Thyroid gland (tissue), 4 donors: Measurements from ENCODE around the gene TMEM259. TPM values are rescaled to one million over a fixed set of nuclear protein-coding genes. Genes with fewer than 3 reads are reported as not detected.

Experiments
- DNase-seq, 2 donors: peaks; one replicate each; pipeline ENCODE4 v3.0.0-alpha.2; 2019
- H3K27ac ChIP-seq, 3 donors: fragments of 200-600 bp; sonication (generic); 1 replicate in 2 of 3; 2 replicates in 1 of 3; pipeline ENCODE4 v1.5.1; 2016 to 2019; ENCODE audit warnings: mild to moderate bottlenecking in 1 of 3, moderate library complexity in 1 of 3
- H3K27me3 ChIP-seq: fragments of 200-600 bp; sonication (generic); one replicate; pipeline ENCODE4 v1.5.1; 2019
- H3K36me3 ChIP-seq, 2 donors: fragments of 200-600 bp; sonication (generic); one replicate each; pipeline ENCODE4 v1.5.1; 2016 to 2019
- H3K4me1 ChIP-seq, 2 donors: fragments of 200-600 bp; sonication (generic); one replicate each; pipeline ENCODE4 v1.5.1; 2017 to 2019
- H3K4me3 ChIP-seq, 3 donors: fragments of 200-600 bp; sonication (generic); replicated peaks in 1 of 3; 1 replicate in 2 of 3; 2 replicates in 1 of 3; pipeline ENCODE4 v1.5.1; 2016; ENCODE audit warnings: mild to moderate bottlenecking in 1 of 3
- H3K9me3 ChIP-seq: fragments of 200-600 bp; sonication (generic); one replicate; pipeline ENCODE4 v1.5.1; 2017
- POLR2A ChIP-seq, 2 donors: fragments of 450-650 bp; IDR thresholded peaks; one replicate each; pipeline ENCODE4 v1.6.1; 2017; ENCODE audit warnings: antibody characterized with exemption in 2 of 2, mild to moderate bottlenecking in 2 of 2, moderate library complexity in 1 of 2
- WGBS, 2 donors: methylation state at CpG; one replicate each; pipeline ENCODE4 v1.1.5; 2017; 5-methylcytosine and 5-hydroxymethylcytosine counted together
- intact Hi-C: fragments of 100-400 bp; cut with DNase I; formaldehyde crosslinking; loops from one replicate; pipeline ENCODE4 v1.15.1; 2023
- total RNA-seq, 4 donors: library from RNA; depleted of rRNA; stranded (reverse); fragments of >200 nt; gene quantifications; one replicate each; pipeline ENCODE4 v1.2.3, GENCODE V29; 2016
- TF ChIP-seq, protein P1 (sequence below), 6 experiments: fragments of 200-600 bp in 3 of 6; fragments of 450-650 bp in 3 of 6; sonication (generic) in 3 of 6; IDR thresholded peaks; one replicate each; pipeline ENCODE4 v1.5.1; 2016 to 2019; ENCODE audit warnings: antibody characterized with exemption in 6 of 6, mild to moderate bottlenecking in 2 of 6, inconsistent platforms in 1 of 6, moderate library complexity in 1 of 6

TMEM259 gene
- total RNA-seq, 4 donors from 2014 or later, result 162 to 238 (median 192) TPM

DNA sequence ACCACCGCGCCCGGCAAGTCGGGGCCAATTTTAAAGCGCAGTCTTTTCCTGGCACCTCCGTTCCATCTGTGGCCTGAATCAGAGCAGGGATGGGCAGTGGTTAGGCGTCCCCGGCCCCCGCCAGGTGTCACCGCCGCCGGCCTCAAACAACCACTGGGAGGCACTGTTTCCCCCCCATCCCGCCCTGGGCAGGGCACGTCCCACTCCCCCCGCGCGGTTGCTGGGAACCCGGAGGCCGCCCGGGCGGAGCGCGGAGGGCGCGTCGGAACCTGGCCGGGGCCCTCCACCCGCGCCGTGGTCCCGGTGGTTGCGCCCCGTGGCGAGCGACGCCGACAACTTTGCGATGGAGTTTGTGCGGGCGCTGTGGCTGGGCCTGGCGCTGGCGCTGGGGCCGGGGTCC lies 20.8 kb downstream of the TMEM259 start, which contains the start of gene GRIN3B:
TSS of gene GRIN3B (plus strand) at position 325 of the 400 bp plus-strand sequence. CDS start at position 344, 19 bp downstream.
- WGBS, 2 donors, result 17 to 25% methylated on average over 6 of the region's 43 CpGs
- no peak within 1 kb of the TSS for H3K4me3 ChIP-seq

DNA sequence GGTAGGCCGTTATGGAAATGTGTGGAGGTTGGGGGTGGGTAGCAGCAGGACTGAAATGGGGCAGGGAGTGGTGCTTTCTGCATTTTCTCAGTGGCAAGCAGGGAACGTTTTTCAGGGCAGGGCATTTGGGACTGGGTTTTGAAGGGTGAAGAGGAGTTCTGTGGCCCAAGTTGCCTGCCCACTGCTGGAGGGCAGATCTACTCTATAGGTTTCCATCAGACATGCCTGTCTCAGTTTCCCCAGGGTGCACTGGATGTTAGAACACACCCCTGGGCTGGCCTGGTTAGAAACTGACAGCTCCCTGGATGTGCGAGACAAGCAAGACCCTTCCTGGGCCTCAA lies 21.6 kb downstream of the TMEM259 start:
- no peak for DNase-seq
- H3K4me1 ChIP-seq, result peaks cover 19 to 37% of the 10 kb centered on the region in 2 donors
- intact Hi-C loops, result no loop called here
- WGBS, 2 donors, result 60 to 83% methylated on average over 3 of the region's 3 CpGs
- H3K9me3 ChIP-seq, result no peaks in the 10 kb centered on the region
- H3K27ac ChIP-seq, result no peak overlapping the region
- no peaks in the 10 kb centered on the region for H3K36me3 ChIP-seq
- H3K4me3 ChIP-seq, result no peak overlapping the region
- no peaks in the 10 kb centered on the region for H3K27me3 ChIP-seq
- TF ChIP-seq, protein P1, sequence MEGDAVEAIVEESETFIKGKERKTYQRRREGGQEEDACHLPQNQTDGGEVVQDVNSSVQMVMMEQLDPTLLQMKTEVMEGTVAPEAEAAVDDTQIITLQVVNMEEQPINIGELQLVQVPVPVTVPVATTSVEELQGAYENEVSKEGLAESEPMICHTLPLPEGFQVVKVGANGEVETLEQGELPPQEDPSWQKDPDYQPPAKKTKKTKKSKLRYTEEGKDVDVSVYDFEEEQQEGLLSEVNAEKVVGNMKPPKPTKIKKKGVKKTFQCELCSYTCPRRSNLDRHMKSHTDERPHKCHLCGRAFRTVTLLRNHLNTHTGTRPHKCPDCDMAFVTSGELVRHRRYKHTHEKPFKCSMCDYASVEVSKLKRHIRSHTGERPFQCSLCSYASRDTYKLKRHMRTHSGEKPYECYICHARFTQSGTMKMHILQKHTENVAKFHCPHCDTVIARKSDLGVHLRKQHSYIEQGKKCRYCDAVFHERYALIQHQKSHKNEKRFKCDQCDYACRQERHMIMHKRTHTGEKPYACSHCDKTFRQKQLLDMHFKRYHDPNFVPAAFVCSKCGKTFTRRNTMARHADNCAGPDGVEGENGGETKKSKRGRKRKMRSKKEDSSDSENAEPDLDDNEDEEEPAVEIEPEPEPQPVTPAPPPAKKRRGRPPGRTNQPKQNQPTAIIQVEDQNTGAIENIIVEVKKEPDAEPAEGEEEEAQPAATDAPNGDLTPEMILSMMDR (IDR thresholded peaks at IDR 0.05), result no peak
- TF ChIP-seq POLR2A (IDR thresholded peaks at IDR 0.05), result no peak

More for the DNA sequence above, 20.8 kb downstream of the TMEM259 start, which contains the start of gene GRIN3B:
- intact Hi-C loops, result no loop called here
- no peaks in the 10 kb centered on the region for H3K9me3 ChIP-seq
- no peaks in the 10 kb centered on the region for H3K27me3 ChIP-seq
- H3K4me1 ChIP-seq, result peaks cover 16 to 29% of the 10 kb centered on the region in 2 donors
- H3K36me3 ChIP-seq, result no peaks in the 10 kb centered on the region
- no peak within 1 kb of the TSS for H3K27ac ChIP-seq
- DNase-seq, result peak; percentile 46
- TF ChIP-seq POLR2A (IDR thresholded peaks at IDR 0.05), result no peak
- TF ChIP-seq, protein P1 (IDR thresholded peaks at IDR 0.05), result peak in 2 of 6 experiments; percentile 27 to 43

DNA sequence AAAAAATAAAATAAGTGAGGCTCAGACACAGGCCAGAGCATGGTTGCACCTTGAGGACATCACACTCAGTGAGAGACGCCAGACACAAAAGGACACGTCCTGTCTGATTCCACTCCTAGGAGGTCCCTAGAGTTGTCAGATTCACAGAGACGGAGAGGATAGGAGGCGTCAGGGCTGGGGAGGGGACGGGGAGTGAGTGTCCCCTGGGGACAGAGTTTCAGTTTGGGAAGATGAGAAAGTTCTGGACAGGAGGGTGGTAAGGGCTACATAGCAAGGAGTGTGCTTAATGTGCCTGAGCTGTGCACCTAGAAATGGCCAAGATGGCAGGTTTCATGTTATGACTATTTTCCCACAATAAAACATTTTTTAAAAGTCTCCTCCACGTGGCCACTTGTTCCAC lies 22.9 kb downstream of the TMEM259 start:
- H3K27ac ChIP-seq, result no peak overlapping the region
- DNase-seq, result no peak
- intact Hi-C loops, result no loop called here
- TF ChIP-seq, protein P1 (IDR thresholded peaks at IDR 0.05), result no peak
- TF ChIP-seq POLR2A (IDR thresholded peaks at IDR 0.05), result no peak
- 22 to 55% methylated on average over 6 of the region's 6 CpGs for whole genome bisulfite sequencing, 2 donors
- H3K9me3 ChIP-seq, result no peaks in the 10 kb centered on the region
- H3K4me1 ChIP-seq, result peaks cover 19 to 39% of the 10 kb centered on the region in 2 donors
- no peaks in the 10 kb centered on the region for H3K27me3 ChIP-seq
- H3K4me3 ChIP-seq, result no peak overlapping the region
- H3K36me3 ChIP-seq, result peaks cover 0 to 1% of the 10 kb centered on the region in 2 donors

DNA sequence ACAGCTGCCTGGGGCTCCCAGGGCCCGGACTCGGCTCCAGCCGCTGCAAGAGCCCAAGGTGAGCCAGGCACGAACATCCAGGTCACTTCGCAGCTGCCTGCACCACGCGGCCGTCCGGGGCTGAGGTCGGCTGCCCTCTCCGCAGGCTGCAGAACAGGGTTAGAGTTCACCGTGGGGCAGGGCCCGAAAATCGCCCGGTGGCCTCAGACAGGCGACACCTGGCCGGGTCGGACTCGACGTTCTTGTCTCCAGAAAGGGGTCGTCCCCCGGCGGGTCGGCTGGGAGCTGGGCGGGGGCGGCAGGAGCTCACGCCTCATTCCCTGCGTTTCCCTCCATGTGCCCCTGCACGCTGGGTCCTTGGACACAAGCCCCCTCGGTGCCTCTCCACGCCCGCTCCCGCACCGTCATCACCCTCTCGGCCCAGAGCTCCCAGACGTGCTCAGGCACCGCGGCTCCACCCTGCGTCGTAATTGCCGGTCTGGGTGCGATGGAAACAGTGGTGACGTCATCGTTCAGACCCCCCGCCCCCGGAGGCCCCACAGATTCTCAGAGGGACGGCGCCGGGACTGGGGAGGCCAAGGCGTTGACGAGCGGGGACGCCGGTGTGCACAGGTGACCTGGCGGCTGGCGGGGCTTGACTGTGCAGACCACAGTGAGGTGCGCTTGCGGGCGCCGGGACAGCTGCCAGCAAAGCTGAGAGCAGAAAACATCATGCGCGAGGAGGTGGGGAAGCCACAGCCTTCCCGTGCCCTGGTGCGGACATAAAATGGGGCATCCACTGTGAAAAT lies 24.7 kb downstream of the TMEM259 start:
- Histone ChIP-seq H3K27ac (peak overlapping the region in 1 of 3 donors; percentile 73), H3K27me3 (no peaks in the 10 kb centered on the region), H3K9me3 (no peaks in the 10 kb centered on the region), H3K36me3 (peaks cover 5 to 10% of the 10 kb centered on the region in 2 donors), H3K4me1 (peaks cover 19 to 36% of the 10 kb centered on the region in 2 donors), H3K4me3 (no peak overlapping the region)
- peak; percentile 70 for DNase-seq
- TF ChIP-seq, protein P1 (IDR thresholded peaks at IDR 0.05), result no peak
- no peak for TF ChIP-seq POLR2A (IDR thresholded peaks at IDR 0.05)
- 1 to 9% methylated on average over 11 to 57 of the region's 64 CpGs for WGBS, 2 donors
- intact Hi-C loops, result no loop called here
